ENCODE results near the gene ATP1A1.

The ATP1A1 gene

DNA sequence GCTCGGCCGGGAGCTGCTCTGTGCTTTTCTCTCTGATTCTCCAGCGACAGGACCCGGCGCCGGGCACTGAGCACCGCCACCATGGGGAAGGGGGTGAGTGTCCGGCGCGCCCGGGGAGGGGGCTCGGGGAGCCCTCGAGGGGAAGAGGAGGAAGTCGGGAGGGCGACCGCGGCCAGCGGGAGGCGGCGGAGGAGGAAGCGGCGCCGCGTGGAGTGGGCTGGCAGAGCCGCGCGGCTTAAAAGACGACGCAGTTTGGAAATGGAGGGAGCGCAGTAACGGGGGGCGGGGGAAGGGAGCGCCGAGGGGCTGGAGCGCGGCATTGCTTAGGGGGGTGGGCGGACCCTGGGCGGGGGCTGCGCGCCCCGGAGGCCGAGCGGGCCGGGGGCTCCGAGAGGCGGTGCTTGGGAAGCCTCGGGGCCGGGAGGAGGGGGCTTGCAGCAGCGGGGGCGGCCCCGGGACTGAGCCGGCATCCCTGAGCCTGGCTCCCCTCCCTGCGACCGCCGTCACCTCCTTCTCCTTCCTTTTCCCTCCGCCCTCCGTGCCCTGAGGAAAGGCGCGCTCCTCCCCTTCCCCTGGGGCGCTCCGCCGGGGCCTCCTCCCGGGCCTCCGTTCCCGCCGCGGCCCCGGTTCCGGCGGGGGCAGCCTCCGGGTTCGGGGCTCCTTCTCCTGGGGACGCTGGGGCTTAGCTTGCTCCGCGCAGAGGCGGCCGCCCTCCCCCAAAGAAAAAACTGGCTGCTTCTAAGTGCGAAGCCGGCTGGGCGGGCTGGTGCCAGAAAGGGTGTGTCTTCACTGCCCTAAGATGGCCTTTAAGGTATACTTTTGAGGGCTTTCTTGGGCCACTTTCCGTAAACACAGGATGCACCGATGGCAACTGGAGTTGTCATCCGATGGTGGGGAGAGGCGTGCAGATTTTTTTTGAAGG is 648 bp downstream of the ATP1A1 start:
- no peak for DNase-seq

DNA sequence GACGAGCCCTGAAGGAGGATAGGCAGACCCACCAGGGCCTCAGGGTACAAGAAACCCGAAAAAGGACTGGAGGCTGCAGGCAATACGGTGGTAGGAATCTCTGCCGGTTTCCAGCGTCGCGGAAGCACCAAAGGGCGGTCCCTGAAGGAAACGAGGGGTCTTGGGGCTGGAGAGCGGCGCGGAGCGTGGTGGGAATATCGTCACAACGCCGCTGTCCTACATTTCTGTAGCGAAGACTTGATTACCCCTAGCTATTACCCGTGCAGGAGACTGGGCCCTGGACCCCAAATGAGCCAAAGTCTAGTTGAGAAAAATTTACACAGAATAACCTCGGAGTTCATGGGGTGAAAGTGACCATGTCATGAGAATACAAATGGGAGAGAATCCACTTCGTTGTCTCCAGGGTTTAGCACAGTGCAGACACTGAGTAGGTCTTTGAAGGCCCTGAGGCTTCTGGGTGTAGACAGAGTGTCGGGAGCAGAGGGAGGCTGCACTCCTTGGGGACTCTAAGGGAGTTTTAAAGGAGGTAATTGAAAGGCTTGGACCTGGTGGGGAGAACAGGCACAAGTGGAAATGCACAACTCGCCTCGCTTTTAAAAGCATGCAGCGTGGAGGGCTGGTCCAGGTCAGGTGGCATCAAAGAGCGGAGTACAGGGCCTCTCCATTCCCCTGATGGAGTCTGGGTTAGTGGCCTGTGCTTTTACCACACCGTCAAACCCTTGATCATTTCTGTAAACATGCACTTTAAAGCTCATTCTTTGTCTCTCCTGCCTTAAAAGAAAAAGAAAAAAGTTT is 1.5 kb downstream of the ATP1A1 start:
- no peak for DNase-seq

DNA sequence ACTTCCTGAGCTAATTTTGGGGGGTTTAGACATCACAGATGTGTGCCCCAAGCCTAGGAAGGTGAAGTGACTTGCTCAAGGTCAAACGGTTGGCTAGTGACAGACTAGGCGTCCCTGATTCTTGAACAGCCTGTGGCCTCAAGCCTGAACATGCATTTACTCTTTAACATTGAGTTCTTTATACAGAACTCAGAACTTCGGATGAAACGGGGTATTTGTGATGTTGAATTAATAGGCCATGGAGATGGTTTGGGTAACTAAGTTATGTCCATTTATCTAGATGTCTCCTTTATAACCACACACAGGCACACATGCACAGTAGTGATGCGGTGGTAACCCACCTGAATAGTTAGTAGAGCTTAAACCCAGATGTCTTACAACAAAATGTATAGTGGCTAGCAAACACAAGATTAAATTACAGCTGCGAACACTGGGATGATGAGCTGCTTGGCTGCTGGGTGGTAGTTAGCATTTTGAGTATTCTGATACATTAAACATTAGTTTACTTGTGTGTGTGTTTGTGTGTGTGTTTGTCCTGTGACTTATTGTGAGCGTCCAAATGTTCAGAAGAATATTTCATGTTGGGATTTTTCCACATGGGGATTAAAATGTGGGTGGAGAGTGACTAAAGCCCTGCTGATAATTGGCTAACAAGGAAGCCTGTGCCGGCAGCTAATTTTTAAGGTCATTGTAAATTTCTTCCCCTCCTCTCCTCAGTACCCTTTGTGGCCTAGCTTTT is 2.3 kb downstream of the ATP1A1 start:
- DNase-seq = no peak

DNA sequence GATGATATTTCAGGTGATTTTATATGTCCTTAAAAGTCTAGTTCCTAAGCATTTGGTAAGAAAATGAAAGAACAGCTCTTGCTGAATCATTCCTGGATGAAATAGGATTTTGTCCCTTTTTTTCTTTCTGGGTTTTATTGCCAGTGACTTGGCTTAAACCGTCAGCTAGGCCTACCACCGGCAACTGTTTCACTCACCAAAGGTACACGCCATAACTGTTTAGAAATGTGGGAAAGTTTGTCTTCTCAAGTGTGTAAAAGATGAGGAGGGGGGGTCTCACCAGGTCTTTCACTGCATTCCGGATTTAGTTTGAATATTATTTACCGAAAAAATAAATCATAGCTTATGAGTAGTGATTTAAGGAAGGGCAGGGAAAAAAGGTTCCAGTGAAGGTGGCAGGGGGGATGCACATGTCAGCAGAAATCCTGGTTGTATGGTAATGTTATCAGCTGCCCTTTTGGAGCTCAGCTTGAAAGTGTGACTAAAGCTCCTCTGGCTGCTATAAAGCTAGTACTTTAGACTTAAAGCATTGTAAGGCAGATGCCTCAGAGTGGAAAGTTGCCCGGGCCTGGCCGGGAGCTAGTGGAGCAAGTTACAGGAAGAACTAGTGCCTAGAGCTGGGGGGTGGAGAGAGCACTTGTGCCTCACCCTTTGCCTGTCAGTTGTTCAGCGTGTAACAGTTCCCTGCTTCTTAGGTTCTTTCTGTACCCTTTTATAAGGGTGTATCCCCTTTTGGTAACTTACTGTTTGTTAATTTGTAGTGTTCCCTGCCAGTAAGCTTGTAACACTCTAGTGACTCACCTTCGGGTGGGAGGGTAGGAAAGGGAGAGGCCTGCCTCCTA is 3.1 kb downstream of the ATP1A1 start:
- no peak for DNase-seq

DNA sequence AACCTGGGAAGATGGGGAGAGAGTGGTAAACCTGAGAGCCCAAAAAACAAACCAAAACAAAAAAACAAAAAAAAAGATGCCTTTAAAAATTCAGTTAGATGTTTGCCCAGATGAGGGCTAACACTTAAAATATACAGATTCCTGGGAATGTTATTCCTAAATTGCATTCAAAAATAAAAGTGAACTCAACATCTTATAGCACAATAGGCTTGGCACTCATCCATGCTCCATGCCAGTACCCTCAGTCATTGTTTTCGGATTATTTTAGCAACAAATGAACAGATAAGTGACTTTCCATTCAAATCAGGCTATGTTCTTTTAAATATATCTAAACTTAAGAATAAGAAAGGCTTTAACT is 3.7 kb downstream of the ATP1A1 start:
- DNase-seq = no peak

DNA sequence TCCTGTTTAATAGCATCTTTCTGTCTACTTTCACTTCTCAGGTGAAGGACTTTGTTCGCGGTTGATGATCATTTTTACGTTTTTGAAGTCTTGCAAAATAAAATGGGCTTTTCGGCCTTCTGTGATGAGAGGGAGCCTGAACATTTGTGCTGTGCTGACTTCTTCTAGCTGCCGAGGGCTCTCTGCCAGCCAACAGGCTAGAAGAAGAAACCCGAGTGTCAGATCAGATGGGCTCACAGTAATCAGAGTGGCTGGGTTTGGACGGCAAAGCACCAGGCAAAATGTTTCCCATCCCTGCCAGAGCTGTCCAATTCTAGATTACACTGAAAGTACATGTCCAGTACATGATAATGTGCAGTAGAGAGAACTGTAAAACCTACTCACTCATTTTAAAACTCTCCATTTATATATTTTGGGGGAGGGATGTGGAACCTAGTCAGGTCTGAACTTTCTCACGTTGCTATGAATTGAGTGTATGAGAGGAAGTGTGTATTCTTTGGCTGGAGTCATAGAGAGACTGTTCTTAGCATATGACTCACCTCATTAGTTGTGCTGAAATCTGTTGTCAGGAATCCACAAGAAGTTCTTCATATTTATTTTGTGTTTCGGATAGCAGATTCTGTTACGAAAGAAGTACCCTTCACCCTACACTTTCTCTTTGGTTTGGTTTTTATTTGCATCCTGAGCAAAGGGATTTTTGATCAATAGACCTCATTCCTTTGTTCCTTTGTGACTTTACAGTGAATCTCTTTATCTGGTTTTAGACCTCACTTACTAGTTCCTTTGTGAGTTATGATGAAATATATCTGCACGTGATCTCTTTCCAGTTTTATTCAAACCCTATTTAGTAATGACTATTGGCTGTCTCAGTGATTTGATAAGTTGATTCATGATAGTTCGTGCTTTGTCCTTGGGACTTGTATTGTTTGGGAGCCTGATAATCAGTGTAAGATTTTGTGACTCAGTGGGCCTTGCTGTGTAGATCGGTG is 4.8 kb downstream of the ATP1A1 start:
- DNase-seq = no peak

DNA sequence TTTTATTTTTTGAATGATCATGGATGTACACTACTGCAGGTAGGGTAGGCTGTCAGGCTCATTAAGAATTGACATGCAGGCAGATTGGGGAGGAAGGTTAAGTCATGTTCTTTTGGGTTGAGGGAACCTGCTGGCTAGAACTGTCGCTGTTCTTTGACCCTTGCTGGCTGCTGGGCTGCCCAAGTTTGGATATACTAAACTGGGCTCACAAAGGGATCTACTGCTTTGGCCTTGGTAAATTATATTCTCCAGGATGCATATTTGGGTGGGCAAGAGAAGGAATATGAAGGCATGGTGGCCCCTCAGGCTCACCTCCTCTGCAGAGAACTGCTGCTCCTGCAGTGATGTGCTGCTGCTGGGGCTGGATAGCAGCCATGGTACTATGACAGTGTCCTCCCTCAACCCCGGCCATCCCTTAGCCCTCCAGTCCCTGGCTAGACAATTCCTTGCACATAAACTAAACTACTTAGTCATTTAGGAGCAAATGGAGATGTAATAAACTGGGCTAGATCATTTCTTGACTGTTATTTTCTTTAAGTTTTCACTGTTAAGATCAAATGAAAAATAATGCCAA is 6.1 kb downstream of the ATP1A1 start:
- DNase-seq = no peak

DNA sequence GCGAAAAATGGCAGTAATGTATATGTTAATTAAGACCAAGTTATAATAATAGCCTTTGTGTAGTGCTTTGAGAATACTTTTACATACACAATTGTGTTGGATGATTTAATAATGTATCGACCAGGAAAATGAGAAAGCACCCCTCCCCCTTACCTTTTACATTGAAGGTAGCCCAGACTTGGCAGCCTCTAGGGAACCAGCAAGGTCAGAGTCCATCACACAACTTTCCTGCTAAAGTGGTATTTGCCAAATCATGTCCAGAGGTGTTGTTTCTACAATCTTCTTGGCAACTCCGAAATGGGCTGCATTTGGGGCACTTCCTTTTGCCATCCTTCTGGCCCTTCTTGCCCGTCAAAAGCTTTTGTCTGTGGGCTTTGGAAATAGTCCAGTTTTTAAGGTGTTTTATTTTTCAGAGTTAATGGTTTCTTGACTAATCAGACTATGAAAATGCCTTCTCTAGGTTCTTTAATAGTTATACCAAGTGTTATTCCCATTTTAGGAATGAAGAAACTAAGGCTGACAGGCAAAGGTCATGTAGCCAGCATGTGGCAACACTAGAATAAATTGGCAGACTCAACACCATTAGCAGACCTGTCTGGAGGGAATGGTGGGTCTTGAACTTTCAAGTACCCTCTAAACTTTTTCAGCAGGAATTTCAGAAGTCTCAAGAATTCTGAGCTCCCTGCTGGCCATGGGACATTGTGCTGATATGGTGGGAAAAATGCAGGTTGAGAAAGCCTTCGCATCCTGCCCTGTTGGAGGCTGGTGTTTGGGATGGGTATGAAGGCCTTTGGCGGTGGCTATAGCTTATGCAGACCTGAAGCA is 6.8 kb downstream of the ATP1A1 start:
- DNase-seq = no peak

DNA sequence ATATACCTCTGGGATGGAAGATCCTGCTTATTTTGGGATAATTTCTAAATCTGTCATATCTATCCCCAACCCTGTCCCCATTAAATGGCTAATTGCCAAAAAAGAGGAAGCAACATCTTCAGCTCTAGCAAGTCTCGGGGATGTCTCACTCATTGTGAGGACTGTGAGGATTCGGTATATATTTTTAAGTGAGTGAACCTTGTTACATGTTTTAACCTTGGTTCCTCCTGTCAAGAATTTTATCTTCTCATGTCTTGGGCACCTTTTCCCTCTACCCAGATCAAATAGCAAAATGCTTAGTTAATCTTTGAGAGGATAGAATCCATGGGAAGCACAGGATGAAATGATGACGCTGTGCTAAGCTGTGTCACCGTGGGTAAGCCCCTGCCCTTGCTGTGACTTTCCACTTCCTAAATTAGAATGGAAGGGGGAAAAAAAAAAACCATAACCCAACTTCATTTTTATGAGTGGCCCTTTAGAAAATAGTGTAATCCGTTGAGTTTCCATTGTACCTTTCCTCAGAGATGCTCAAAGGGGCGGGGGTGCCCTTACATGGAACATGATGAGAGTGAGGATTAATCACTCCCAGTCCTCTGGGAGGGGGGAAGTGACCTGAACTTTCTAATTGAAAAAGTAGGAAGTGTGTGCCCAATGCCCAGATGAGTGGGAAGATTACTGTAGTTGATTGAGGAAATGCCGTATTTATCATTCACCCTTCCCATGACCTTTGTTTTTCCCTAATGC is 7.6 kb downstream of the ATP1A1 start:
- no peak for DNase-seq

DNA sequence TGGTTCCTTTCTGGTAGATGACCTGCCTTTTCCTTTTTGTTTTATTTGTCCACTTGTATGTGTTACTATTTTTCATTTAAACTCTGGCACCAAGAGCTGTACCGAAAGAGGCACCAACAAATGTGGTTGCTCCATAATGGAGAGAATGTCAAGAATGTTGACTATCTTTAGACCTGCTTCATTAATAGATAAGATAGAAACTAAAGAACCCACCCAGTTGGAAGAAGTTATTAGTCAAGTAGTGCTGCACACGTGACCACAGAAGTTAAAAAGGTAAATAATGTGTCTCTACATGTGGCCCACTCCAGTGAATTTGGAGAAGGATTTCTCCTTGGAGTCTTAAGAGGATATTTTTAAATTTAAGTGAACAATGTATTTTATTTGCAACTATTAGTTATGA is 9.3 kb downstream of the ATP1A1 start:
- DNase-seq = no peak

DNA sequence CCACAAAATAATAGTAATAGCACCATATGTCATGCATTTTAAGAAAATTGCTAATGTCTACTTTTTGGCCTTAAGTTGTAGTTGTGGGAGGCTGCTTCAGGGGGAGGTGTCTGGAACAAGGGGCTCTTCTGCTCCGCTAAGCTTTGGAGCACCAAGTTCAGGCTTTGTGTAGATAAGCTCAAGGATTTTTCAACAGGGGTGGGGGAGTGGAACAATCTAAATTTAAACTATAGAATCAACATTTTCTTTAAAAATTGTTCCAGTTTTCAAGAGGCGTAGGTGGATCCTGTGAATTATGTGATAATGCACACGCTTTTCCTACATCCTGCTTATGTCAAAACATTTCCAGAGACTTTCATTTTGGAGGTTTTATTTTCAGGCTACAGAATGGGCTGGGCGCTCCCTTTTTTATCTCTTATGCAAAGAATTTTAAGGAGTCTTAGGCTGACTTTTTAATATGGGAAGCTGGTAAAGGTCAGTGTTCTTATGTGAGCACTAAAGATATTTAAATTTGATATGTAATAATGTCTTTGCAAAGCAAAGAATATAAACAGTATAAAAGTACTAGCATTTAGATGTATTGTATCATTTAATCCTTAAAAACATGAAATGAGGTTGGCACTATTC is 9.9 kb downstream of the ATP1A1 start:
- no peak for DNase-seq

DNA sequence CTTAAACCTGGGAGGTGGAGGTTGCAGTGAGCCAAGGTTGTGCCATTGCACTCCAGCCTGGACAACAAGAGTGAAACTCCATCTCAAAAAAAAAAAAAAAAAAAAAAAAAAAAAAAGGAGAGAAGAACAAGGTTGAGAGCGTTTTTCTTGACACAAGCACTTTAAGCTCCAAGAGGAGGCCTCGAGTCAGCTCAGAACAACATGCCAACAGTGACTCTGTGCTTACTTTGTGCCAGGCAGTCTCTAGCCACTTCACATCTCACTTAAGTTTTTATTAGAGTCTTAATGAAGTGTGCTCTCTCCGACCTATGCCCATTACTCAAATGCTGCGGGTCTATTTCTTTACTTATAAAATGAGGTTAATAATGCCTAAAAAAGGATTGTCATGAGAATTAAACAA is 13.0 kb downstream of the ATP1A1 start:
- no peak for DNase-seq

DNA sequence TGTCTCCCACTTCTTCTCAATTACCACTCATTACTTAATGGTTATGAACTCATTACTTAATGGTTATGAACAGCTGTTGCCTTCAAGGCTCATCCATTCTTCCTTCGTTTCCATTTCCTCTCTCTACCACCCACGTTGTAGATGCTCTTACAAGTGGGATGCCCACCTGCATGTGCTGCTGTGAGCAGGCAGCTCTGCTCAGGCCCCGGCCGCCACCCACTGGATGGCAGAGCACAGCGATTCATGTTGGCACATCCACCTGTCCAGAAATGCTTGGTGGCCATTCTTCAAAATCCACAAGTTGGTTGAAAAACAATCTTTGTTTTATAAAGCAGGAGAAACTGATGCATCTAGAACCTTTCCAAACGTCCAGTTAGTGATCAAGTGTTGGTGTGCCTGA is 14.5 kb downstream of the ATP1A1 start:
- no peak for DNase-seq

DNA sequence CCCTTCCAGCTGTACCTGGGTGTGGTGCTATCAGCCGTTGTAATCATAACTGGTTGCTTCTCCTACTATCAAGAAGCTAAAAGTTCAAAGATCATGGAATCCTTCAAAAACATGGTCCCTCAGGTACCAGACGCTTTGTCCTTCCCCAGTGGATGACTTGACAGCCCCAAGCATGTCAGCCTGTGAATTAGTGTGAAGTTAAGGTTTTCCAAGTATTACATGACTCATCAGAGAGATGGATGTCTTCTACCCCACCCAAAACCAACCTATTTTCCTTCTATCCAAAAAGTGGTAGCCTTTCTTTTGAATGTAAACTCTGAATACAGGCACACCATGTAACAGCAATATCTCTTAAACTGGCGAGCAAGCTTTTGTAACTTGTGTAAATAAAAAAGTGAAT is 15.1 kb downstream of the ATP1A1 start:
- DNase-seq = no peak

DNA sequence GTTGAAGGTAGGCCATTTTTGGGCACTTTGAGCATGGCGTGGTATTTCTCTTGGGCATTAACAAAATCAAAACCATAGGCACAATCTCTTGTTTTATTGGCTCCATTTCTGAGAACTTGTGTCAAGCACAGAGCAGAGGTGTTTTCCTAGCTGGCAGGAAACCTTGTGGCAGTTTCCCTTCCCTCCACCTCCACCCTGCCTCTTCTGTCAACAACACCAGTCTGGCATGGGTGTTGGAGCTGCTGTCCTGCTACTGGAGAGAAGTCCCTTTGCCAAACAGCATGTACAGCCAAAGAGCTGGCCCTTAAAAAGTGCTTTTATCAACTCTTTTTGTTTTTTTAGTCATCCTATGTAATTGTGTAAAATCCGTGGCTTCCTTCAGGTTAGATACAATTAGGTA is 16.0 kb downstream of the ATP1A1 start:
- no peak for DNase-seq

DNA sequence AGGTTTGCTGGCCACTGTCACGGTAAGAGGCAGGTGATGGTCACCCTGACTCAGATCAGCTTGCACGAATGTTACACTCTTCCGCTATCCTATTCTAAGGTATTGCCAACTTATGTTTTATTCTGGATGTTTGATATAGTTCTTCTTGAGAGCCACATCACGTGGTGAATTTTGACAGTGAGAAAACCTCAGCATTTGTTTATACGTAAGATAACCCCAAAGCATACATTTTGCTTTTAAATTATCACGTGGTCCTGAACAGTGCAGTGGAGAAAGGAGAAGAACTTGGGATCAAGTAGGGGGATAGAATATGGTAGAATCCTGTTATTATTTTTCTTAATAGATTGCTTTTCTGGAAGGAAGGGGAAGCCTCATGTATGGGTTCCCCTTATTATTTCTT is 16.6 kb downstream of the ATP1A1 start:
- DNase-seq = no peak

DNA sequence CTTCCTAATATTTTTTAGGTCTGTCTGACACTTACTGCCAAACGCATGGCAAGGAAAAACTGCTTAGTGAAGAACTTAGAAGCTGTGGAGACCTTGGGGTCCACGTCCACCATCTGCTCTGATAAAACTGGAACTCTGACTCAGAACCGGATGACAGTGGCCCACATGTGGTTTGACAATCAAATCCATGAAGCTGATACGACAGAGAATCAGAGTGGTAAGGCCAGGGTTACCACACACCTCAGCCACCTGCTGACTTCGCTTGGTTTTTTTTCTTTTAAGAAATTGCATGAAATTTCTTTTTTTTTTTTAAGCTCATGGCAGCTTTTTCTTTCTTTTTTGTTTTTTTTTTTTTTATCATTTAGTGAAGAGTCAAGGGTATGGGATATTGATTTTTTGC is 17.2 kb downstream of the ATP1A1 start:
- no peak for DNase-seq

DNA sequence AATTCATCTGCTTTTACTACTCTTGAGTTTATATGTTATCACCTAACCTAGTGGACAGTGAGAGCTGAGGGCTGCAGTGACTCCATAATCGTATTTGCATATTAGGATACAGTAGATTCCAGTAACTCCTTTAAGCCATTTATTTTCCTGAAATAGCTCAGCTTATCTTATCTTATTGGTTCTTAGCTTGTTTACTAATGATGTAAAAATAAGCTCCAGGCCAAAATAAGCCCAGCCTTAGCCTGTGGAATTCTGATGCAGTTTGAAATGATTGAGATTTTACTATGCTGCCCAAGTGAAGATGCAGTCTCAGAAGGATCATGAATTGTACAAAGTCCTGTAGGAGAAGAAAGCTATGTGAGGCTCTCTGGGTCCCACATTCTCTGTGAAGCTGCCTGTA is 18.1 kb downstream of the ATP1A1 start:
- no peak for DNase-seq

All from NCI-H1048 (cell line).